Loucy (cell line): ENCODE data around the gene HMGN3.

Experiments
- H2AFZ ChIP-seq: fragments of 200-600 bp; sonication (generic); 2 replicates; pipeline ENCODE4 v1.6.0; 2016; ENCODE audit warnings: antibody characterized with exemption, mild to moderate bottlenecking, low read length, moderate library complexity
- H3F3A ChIP-seq: fragments of 200-600 bp; 2 replicates; pipeline ENCODE4 v1.6.0; 2016; ENCODE audit warnings: antibody characterized with exemption, low read depth, mild to moderate bottlenecking
- H3K27me3 ChIP-seq: fragments of 200-600 bp; sonication (generic); 2 replicates; pipeline ENCODE4 v1.6.1; 2014; ENCODE audit warnings: low read length, mild to moderate bottlenecking; ENCODE audit not compliant: insufficient read depth, poor library complexity, severe bottlenecking
- H3K36me3 ChIP-seq: fragments of 200-600 bp; sonication (generic); 2 replicates; pipeline ENCODE4 v1.6.1; 2016; ENCODE audit warnings: low read length; ENCODE audit not compliant: insufficient read depth
- H3K4me1 ChIP-seq: fragments of 200-600 bp; sonication (generic); 2 replicates; pipeline ENCODE4 v1.5.1; 2014; ENCODE audit warnings: low read length, mild to moderate bottlenecking; ENCODE audit not compliant: insufficient read depth, poor library complexity, severe bottlenecking
- H3K4me2 ChIP-seq: fragments of 200-600 bp; sonication (generic); 2 replicates; pipeline ENCODE4 v1.6.0; 2014; ENCODE audit warnings: antibody characterized with exemption, low read length, low read depth, mild to moderate bottlenecking; ENCODE audit not compliant: poor library complexity, severe bottlenecking
- H3K4me3 ChIP-seq: fragments of 200-600 bp; sonication (generic); 2 replicates; pipeline ENCODE4 v1.5.1; 2014; ENCODE audit warnings: low read length, mild to moderate bottlenecking, mixed read lengths; ENCODE audit not compliant: poor library complexity, severe bottlenecking
- H3K79me2 ChIP-seq: fragments of 200-600 bp; sonication (generic); 2 replicates; pipeline ENCODE4 v1.6.1; 2014; ENCODE audit warnings: low read length; ENCODE audit not compliant: insufficient read depth
- H3K9ac ChIP-seq: fragments of 200-600 bp; sonication (generic); 2 replicates; pipeline ENCODE4 v1.6.0; 2014; ENCODE audit warnings: mild to moderate bottlenecking, low read depth, low read length, moderate library complexity; ENCODE audit not compliant: poor library complexity, severe bottlenecking
- H3K9me2 ChIP-seq: fragments of 200-600 bp; sonication (generic); replicated peaks from 2 replicates; pipeline ENCODE4 v1.6.1; 2016; ENCODE audit warnings: low read depth, low read length, mixed read lengths
- H3K9me3 ChIP-seq: fragments of 200-600 bp; sonication (generic); 2 replicates; pipeline ENCODE4 v1.6.1; 2014; ENCODE audit warnings: mild to moderate bottlenecking, antibody characterized with exemption, low read length, low read depth; ENCODE audit not compliant: insufficient read depth
- H4K20me1 ChIP-seq: fragments of 200-600 bp; sonication (generic); 2 replicates; pipeline ENCODE4 v1.6.0; 2014; ENCODE audit warnings: antibody characterized with exemption, low read length, mild to moderate bottlenecking; ENCODE audit not compliant: insufficient read depth, poor library complexity, severe bottlenecking
- CTCF ChIP-seq: fragments of 200-600 bp; sonication (generic); conservative IDR thresholded peaks from 2 replicates; pipeline ENCODE4 v1.5.1; 2014; ENCODE audit warnings: mild to moderate bottlenecking, antibody characterized with exemption, low read length
- EZH2phosphoT487 ChIP-seq: fragments of 200-600 bp; IDR thresholded peaks from 2 replicates; pipeline ENCODE4 v1.6.1; 2018; ENCODE audit warnings: antibody characterized with exemption, mild to moderate bottlenecking, moderate library complexity, borderline replicate concordance

HMGN3 gene

GRCh38 chr6:79250107-79250514, 15.6 kb upstream of the HMGN3 start:
- Histone ChIP-seq H3K4me2 (no peak overlapping the region), H3K9ac (no peak overlapping the region)

GRCh38 chr6:79249136-79249535, 14.7 kb upstream of the HMGN3 start:
- no peak overlapping the region for H3K9ac ChIP-seq
- no peaks in the 10 kb centered on the region for H3K9me3 ChIP-seq
- H3K9me2 ChIP-seq: no peaks in the 10 kb centered on the region
- H3K4me3 ChIP-seq: no peak overlapping the region
- no peaks in the 10 kb centered on the region for H3K4me1 ChIP-seq
- H3K27me3 ChIP-seq: no peaks in the 10 kb centered on the region
- no peaks in the 10 kb centered on the region for H4K20me1 ChIP-seq
- no peak overlapping the region for H2AFZ ChIP-seq
- no peaks in the 10 kb centered on the region for H3F3A ChIP-seq
- H3K36me3 ChIP-seq: no peaks in the 10 kb centered on the region
- no peak overlapping the region for H3K4me2 ChIP-seq
- TF ChIP-seq EZH2phosphoT487 (no peak), CTCF (no peak)
- H3K79me2 ChIP-seq: no peaks in the 10 kb centered on the region

More at GRCh38 chr6:79250107-79250514, 15.6 kb upstream of the HMGN3 start:
- H3K36me3 ChIP-seq: no peaks in the 10 kb centered on the region
- 0 out of 2 replicates have a peak overlapping the region, but pooled peaks have one; percentile 2 for H2AFZ ChIP-seq
- H3K27me3 ChIP-seq: no peaks in the 10 kb centered on the region
- no peaks in the 10 kb centered on the region for H3K9me3 ChIP-seq
- no peak overlapping the region for H3K4me3 ChIP-seq
- no peaks in the 10 kb centered on the region for H3K4me1 ChIP-seq
- no peaks in the 10 kb centered on the region for H3K9me2 ChIP-seq
- no peaks in the 10 kb centered on the region for H3F3A ChIP-seq
- H4K20me1 ChIP-seq: no peaks in the 10 kb centered on the region
- TF ChIP-seq EZH2phosphoT487 (no peak), CTCF (peak; percentile 55)
- no peaks in the 10 kb centered on the region for H3K79me2 ChIP-seq

- Histone ChIP-seq H3K9ac (no peak overlapping the region), H3F3A (no peaks in the 10 kb centered on the region), H3K9me2 (no peaks in the 10 kb centered on the region), H3K4me1 (no peaks in the 10 kb centered on the region), H2AFZ (no peak overlapping the region), H4K20me1 (no peaks in the 10 kb centered on the region), H3K4me3 (no peak overlapping the region), H3K9me3 (no peaks in the 10 kb centered on the region), H3K79me2 (no peaks in the 10 kb centered on the region), H3K4me2 (no peak overlapping the region), H3K36me3 (no peaks in the 10 kb centered on the region), H3K27me3 (no peaks in the 10 kb centered on the region)
- no peak for TF ChIP-seq EZH2phosphoT487
- no peak for TF ChIP-seq CTCF
Measured at GRCh38 chr6:79246891-79247290, 12.4 kb upstream of the HMGN3 start.
